ENCODE results near the gene TMEM87B.

Gene TMEM87B

DNA sequence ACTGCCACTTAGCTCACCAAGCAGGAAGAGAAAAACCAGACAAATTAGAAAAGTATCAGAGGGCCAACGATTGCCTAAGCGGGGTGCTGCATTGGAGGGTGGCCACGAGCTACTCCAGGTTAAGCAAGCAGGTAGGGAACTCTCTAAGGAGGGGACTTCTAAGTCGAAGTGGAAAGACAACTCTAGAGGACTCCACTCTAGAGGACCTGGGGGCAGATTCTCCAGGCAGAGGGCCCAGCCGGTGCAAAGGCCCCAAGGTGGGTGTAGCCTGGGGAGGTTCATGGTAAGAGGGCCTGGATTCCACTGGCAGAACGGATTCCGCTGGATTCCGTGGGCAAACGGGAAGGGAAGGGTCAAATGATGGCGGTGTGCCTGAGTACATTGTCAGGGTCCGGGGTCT, 95.8 kb downstream of the TMEM87B start:
- no peak for DNase-seq (ENCODE audit: low spot score)

DNA sequence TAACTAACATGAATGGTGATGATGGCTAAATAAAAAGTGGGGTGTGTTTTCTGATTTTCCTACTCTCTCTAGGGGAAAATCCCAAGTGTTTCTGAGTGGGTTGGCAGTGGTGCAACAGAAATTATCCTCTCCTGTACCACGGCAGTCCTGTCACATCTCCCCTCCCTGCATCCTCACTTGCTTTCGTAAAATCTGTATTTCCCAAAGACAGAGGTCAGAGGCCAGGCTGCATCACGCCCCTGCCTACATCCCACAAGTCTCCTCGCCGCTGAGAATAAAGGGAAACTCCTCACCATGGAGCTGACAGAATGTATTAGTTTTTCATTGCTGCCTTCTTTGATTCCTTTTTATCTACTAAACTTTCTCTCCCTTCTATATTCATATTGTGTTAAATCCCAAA, 96.2 kb downstream of the TMEM87B start:
- DNase-seq (ENCODE audit: low spot score) = no peak

DNA sequence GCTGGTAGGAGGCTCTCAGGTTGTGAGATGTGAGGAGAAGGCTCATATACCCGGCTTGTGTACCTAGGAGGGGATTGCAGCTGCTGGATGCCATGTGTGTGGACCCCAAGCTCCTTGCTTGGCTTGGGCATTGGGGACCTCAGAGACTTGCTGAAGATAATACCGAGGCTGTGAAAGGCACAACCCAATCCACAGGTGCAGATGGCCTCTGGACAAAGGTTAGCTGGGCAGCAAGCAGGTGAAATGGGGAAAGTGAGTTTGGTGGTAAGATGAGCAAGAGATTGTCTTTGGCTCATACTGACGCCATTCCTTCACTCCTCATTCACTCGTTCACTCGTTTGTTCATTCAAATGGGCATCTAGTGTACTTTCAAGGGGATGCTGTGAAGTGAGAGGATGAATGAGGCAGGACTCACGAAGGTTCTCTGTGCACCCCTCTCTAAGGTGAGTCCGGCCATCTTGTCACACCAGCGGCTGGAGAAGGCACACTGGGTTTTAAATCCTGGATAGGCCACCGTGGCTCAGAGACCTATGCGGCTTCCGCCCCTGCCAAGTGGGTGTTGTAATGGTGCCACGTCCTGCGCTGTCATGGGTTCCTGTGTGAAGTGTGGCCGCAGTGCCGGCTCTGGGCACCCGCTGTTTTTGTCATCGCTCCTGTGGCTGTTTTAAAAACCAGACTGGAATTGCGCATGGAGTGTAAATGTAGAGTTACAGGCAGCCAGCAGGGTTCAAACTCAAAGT, 96.8 kb downstream of the TMEM87B start:
- DNase-seq (ENCODE audit: low spot score) = no peak

DNA sequence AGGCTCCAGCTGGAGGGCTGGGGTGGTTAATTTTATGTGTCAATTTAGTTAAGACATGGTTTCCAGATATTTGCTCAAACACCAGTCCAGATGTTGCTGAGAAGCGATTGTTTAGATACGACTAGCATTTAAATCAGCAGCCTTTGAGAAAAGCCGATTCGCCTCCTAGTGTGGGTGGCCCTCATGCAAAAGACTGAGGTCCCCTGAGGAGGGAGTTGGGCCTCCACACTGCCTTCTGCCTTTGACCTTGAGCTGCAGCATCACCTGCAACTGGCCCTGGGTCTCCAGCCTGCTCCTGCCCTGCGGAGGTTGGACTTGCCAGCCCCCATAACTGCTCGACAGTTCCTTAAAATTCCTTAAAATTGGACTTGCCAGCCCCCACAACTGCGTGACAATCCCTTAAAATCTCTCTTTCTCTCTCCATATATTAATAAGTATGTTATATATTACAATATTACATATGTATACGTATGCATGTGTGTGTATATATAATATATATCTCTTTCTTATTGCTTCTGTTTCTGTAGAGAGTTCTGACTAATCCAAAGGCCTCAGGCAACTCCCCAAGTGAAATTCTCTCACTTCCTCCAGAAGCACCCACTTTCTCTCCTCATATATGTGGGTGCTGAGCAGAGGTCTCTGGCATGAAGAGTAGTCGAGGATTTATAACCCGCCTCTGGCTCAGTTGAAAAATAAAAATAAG, 97.6 kb downstream of the TMEM87B start:
- no peak for DNase-seq (ENCODE audit: low spot score)

DNA sequence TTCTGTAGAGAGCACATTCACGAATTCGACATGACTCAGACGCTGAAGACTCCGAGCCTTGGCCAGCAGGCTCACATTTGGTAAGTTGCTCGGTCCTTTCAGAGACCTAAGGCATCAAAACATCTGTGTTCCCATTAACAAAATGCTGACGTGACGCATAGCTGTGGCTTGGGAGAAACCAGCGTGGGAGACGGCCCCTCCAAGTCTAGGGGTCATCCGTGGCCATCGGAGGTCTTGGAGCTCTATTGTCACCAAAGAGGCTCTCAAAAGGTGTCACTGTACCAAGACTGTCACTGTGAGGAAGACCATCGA, 98.1 kb downstream of the TMEM87B start:
- DNase-seq (ENCODE audit: low spot score) = no peak

DNA sequence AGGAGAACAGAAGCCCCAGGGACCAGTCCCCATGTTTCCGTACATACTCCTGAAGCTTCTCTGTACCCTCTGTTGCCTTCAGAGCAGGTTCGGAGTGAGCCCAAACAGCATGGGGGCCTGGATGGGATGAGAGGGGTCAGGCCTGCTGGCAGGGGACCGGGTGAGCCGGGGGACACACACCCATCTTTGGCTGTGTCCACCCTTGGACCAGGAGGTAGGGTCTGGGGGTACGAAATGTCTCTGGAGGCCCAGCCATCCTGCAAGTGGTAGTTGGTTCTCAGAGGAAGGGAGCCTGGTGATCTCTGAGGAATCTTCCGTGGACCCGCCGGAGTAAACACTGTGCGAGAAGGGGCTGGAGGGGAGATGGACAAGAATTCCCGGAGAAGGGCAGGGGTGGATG, 98.4 kb downstream of the TMEM87B start:
- DNase-seq (ENCODE audit: low spot score) = no peak

DNA sequence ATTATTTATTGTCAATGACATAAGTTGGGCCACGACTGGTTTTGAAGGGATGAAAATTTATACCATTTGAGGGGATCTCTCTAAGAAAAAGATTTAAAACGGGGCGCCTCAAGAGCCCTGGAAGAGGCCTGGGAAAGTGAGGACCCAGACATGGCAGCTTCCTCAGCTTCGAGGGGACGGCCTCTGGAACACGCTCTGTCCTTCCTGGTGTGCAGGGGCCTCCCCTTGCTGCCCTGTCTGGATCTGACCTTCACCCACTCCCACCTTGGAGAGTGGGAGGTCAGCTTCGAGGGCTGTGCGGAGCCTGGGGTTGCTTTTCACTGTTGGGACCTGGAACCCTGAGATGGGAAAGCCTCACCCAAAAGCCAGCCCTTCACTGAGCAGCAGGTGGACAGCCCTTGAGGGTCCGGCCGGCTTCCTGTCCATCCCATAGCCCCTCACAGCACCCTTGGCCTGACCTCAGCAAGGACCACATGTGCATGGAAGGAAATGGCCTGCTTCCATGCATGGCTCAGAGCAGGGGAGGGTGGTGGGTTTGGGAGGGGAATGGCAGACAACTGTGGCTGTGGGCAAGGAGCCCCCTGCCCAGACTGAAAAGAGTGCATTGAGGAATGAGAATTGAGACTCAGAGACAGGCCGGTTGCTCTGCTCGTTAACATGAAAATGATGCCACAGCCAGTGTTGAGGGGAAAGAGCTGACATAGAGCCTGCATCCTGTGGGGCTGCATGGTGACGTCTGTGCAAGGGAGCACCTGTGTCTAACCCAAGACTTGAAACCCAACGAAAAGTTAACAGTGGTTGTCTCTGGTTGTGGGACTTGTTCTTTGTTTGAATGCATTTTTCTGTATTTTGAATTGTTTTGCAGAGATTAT, 99.4 kb downstream of the TMEM87B start:
- DNase-seq (ENCODE audit: low spot score) = no peak

DNA sequence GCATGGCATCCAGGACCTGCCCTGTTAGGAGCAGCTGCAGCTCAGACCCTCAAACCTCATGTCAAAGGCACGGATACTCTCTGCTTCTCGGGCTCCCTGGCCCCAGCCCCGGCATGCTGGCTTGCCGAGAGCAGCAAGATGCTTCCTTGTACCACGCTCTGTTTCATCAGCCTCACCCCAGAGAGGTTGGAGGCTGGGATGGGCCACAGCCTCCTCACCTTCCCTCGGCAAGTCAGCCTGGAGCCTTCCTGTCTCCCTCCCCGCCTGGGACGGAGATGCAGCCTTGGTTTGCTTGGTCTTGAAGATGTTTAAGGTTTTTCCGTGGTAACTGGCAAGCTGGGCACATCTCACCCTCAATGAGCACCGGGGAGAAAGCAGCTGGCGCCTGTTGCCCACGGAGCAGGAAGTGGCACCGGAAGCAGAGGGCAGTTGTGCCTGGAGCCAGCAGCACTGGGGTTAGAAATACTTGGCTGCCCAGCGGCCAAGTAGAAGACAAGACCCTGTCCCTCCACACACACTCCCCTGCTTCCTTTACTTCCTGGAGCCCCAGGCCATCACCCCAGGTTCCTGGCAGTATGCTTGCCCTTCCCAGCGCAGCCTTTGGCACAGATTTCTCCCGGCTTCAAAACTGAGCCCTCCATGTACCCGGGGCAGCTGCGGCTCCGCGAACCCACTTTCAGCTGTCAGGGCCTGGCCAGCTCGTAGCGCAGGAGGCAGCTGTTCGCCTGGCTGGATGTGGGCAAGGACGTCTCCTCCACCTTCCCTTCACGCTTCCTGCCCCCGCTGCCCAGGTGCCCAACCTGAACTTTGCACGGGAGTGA, 100.5 kb downstream of the TMEM87B start:
- DNase-seq (ENCODE audit: low spot score) = no peak

DNA sequence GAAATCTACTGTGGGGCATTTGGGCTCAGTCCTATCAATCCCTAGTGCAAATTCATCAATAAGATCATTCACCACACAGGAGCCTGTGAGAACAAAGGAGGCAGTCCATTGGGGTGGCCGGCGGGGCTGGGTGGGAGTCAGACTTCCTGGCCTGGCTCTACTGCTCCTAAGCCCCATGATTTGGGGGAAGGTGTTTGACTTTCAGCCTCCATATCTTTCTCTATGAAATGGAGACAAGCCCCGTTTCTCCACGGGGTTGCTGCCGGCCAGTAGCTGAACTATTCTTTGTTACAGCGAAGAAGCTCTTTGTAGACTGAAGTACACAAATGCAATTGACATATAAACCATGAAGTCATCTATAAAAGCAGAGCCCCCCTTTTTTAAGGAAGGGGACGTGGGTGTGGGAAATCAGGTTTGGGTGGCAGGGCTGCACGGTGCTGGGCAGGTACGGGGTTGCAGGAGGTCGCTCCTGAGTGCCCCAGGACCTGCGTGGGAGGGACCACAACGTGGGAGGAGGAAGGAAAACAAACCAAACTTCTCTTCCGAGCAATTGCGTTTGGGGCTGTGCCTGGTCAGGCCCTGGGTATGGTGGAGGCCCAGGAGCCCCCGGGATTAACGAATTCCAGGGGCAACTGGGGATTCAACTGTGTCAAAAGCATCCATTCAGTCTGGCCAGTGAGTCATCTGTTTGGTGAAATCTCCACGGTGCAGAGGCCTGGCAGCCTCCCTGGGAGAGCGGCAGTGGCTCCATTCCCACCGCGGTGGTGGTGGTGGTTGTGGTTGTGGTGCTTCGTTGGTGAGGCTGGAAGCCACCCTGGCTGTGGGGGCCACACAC, 101.3 kb downstream of the TMEM87B start:
- peak; percentile 84 for DNase-seq (ENCODE audit: low spot score)

DNA sequence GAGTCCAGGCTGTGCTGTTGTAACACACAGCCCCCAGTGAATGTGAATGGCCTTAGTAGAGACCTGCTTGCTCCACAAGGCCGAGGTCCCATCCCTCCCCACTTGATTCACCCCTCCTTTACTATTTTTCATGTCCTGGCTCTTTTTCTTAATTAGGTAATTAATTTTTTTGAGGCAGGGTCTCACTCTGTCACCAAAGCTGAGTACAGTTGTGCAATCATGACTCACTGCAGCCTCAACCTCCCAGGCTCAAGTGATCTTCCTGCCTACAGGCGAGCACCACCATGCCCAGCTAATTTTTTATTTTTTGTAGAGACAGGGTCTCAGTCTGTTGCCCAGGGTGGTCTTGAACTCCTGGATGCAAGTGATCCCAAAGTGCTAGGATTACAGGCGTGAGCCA, 102.4 kb downstream of the TMEM87B start:
- DNase-seq (ENCODE audit: low spot score) = no peak

DNA sequence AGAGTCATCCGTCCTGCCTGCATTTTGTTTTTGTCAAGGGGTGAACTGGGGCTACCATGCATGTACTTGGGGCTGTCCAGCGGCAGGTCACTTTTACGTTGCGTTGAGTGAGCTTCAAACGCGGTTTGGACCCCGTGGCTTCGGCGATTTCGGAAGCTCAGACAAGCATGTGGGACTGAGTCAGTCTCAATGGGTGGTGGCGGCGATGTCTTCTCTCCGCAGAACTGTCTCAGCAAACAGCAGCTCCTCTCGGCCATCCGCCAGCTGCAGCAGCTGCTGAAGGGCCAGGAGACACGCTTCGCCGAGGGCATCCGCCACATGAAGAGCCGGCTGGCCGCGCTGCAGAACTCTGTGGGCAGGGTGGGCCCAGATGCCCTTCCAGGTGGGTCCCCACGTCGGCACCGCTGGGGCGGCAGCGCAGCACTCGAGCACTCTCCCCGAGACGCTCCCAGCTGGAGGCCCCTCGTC, 104.4 kb downstream of the TMEM87B start:
- DNase-seq (ENCODE audit: low spot score) = no peak

DNA sequence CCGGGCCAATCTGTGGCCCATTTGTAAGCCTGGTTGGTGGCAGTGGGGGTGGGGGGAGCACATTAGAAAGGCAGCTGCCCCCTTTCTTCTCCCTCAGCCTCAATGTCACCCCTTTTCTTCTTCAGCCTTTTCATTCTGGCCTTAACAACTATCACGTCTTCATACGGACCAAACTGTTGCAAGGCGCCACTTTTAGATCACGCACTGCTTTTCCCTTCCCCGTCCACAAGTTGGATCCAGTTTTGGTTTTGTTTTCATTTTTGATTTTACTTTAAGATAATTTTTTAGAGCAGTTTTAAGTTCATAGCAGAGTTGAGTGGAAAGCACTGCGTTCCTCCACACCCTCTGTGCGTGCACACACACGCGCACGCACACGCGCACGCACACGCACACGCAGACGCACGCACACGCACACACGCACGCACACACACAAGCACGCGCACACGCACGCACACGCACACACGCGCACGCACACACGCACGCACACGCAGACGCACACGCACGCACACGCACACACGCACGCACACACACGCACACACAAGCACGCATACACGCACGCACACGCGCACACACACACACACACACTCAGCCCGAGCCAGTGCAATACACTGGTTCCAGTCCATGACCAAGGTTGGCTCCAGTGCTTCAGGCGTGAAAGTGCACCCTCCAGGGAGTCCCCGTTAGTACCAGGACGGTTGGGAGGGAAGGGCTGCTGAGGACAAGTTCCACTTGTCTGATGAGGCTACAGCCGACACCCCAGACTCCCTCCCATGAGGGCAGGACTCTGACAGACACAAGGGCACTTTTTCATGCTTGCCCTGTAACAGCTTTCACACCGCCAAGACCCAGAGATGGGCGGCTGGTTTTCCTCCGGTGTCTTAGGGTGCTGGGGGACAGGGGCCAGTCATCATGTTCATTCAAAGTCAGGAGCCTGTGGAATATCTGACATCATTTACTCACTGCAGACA, 105.5 kb downstream of the TMEM87B start:
- DNase-seq (ENCODE audit: low spot score) = no peak

DNA sequence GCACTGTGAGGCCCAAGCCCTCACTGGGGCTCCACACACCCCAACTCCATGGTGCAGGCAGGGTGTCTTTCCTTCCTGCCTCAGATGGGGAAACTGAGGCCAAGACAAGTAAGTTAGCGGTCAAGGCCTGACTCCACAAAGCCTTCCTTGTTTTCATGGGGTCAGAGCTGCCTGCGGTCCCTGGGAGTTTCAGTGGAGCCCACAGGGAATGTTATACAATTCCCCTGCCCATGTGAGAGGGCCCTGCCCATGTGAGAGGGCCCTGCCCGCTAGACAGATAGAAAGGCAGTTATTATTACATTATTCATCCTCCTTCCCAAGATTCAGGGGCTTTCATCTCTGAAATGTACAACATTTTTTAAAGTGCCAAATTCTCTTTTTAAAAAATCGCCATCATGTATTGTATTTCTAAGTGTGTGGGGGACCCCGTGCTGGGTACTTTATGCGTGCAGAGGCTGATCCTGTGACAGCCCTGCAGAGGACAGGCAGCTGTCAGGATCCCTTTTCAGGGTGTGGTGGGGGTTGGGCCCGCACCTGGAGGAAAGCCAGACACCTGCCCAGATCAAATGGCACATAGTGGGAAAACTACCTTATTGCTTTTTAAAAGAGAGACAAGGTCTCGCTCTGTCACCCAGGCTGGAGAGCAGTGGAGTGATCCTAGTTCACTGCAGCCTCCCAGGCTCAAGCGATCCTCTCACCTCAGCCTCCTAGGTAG, 106.5 kb downstream of the TMEM87B start:
- DNase-seq (ENCODE audit: low spot score) = no peak

DNA sequence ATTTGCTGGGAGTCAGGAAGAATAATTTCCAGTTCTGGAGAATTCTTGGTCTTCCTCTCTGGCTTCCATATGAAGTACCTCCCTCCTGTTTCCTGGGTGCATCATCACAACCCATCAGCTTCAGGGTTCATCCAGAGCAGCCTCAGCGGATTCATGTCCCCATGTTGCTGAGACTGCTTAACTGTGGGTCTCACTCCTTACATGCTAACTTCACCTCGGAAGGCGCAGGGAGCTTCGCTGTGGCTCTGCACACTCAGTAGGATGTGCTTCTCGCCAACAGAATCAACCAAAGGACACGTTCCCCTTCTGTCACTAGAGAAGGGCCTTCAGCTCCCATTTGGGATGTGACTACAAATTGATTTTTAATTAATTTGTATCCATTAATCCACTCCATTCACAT, 107.3 kb downstream of the TMEM87B start:
- DNase-seq (ENCODE audit: low spot score) = no peak

DNA sequence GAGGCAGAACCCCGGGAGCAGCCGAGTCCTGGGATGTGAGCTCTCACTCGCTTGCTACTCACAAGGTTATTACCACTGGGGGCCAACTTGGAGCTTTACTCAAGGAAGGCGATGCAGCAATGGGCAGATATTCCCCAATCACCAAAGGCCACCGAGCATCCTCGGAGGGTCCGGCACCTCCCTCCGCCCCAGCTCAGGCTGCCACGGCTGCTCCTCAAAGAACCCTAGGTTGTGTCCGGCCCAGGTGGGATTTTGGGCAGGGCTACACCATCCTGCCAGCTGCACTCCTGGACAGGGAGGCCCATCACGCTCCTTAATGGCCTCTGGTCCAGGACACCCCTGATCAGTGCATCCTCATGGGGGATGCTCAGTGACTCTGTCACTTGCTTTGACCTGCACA, 107.9 kb downstream of the TMEM87B start:
- DNase-seq (ENCODE audit: low spot score) = no peak

DNA sequence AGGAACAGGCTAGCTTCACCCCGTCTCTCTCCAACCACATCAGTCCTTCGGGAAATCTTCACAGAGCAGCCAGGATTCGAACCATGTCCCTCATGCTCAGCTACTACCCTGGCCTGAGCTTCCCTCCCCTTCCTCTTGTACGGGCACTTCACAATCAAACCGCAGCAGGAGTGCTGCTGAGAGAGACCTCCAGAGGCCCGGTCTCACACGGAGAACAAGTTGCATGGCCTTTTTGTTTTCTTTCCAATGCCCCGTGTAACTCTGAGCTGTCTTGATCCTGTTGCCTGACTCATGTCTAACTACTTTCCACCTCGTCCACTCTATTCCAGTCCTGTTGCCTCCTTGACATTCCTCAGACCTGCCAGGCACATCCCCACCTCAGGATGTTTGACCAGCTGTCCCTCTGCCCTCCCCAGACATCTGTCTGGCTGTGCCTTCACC, 108.5 kb downstream of the TMEM87B start:
- DNase-seq (ENCODE audit: low spot score) = no peak

DNA sequence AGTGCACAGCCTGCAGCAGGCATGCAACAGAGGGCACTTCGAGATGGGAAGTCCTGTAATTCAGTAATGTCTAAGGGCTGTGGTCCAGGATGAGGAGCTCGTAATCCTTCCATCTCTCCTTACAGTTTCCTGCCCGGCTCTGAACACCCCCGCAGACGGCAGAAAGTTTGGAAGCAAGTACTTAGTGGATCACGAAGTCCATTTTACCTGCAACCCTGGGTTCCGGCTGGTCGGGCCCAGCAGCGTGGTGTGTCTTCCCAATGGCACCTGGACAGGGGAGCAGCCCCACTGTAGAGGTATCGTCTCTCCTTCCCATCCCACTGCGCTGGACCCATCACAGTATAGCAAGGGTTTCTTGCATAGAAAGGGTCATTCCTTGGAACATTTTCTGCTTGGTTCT, 109.8 kb downstream of the TMEM87B start:
- DNase-seq (ENCODE audit: low spot score) = no peak

DNA sequence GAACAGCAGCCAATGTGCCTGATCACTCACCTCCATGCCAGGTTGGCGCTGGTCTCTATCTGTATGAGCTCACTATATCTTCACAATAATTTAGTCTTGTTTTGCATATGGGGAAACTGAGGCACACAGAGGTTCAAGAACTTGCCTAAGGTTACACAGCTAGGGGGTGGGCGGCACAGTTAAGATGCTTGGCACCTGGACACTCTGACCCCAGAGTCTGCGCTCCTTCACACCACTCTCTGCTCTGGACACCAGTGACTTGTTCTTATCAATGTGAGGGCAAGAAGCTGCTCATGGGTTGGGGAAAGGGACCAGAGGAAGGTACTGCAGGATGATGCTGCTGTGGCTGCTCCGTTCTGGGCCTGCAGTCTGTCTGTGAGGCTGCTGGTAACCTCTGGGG, 110.2 kb downstream of the TMEM87B start:
- no peak for DNase-seq (ENCODE audit: low spot score)

DNA sequence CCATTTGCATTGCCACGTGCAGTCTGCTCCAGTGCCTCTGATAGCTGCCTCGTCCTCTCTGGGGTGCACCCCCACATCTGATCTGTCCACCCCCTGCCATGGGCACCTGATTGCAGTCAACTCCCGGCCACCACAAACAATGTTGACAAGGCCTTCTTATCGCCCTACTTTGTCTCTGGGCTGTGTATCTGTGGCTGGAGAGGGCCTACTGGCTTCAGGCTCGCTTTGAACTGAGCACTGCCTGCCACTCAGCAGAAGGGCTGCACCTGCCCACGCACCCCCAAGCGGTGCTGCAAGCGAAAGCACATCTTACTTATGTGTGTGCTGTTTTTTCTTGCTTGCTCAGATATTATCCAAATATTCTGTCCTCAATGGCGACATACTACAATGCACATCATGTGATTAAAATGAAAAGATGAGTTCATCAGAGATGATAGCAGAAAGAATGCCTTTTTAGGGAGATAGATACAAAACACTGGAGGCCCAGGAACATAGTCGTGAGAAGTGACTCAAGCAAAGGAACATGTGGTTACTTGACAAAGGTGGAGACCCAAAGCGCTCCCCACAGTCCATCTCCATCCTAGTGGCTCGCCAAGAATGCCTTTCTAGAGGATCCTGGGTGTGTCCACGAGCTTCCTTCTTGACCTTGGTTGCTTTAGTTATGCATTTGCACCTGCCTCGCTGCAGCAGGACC, 111.9 kb downstream of the TMEM87B start:
- DNase-seq (ENCODE audit: low spot score) = no peak

Data from COLO829 (cell line).